Measurements from ENCODE around the gene RECK.

DNA sequence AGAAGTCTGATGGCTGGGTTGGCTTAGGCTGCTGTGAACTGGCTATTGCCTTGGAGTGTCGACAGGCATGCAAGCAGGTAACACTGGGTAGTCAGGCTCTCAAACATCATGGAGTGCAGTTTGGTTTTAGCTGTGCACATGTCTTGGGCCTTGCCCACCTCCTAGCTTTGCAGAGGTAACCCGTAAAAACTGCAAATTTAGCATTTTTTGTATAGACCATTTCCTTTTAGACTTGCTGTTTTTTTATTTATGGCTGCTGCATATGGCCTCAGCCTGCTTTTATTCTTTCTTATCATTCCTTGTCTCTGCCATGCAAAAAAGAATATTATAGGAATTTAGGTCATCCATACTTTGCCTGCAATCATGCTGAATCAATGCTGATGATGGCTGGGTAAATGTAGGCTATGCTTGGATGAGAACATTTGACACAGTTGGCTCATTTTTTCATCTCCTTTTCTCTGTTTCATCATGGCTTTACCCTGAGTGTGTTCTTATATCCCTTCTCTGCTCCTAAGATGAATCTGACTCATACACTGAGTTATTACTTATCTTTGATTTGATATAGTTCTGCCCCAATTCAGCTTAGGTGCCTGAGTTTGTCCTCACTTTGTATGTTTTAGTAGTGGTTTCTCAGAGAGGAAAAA lies 27.2 kb downstream of the RECK start:
- TF ChIP-seq, protein P1, sequence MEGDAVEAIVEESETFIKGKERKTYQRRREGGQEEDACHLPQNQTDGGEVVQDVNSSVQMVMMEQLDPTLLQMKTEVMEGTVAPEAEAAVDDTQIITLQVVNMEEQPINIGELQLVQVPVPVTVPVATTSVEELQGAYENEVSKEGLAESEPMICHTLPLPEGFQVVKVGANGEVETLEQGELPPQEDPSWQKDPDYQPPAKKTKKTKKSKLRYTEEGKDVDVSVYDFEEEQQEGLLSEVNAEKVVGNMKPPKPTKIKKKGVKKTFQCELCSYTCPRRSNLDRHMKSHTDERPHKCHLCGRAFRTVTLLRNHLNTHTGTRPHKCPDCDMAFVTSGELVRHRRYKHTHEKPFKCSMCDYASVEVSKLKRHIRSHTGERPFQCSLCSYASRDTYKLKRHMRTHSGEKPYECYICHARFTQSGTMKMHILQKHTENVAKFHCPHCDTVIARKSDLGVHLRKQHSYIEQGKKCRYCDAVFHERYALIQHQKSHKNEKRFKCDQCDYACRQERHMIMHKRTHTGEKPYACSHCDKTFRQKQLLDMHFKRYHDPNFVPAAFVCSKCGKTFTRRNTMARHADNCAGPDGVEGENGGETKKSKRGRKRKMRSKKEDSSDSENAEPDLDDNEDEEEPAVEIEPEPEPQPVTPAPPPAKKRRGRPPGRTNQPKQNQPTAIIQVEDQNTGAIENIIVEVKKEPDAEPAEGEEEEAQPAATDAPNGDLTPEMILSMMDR (IDR thresholded peaks at IDR 0.05): no peak
- no peak for TF ChIP-seq ZFX (IDR thresholded peaks at IDR 0.05; ENCODE audit: borderline replicate concordance)
